A673 (cell line): ENCODE data around the gene CYP11A1.

Experiments used
- CTCF ChIP-seq: fragments of 300-800, 200-600 bp; sonication (generic); conservative IDR thresholded peaks from 2 replicates; pipeline ENCODE4 v1.5.1; 2017; ENCODE audit warnings: low read depth, mild to moderate bottlenecking, antibody characterized with exemption, low read length, moderate library complexity, mixed read lengths
- EZH2 ChIP-seq: fragments of 200-600 bp; sonication (generic); IDR thresholded peaks from 2 replicates; pipeline ENCODE4 v1.6.1; 2017; ENCODE audit warnings: borderline replicate concordance, low read depth, mild to moderate bottlenecking, mixed read lengths, antibody characterized with exemption, low read length; ENCODE audit not compliant: poor library complexity, severe bottlenecking

- TF ChIP-seq CTCF (no peak), EZH2 (no peak)
Measured at GRCh38 chr15:74369756-74370155, 2.3 kb upstream of the CYP11A1 start.
